Measurements from ENCODE around the gene MTOR.
"Not testable (repeated sequence)": the region's sequence is repeated elsewhere in the genome, so short reads cannot be mapped to it uniquely, and the experiment has no call there.

MTOR gene

DNA sequence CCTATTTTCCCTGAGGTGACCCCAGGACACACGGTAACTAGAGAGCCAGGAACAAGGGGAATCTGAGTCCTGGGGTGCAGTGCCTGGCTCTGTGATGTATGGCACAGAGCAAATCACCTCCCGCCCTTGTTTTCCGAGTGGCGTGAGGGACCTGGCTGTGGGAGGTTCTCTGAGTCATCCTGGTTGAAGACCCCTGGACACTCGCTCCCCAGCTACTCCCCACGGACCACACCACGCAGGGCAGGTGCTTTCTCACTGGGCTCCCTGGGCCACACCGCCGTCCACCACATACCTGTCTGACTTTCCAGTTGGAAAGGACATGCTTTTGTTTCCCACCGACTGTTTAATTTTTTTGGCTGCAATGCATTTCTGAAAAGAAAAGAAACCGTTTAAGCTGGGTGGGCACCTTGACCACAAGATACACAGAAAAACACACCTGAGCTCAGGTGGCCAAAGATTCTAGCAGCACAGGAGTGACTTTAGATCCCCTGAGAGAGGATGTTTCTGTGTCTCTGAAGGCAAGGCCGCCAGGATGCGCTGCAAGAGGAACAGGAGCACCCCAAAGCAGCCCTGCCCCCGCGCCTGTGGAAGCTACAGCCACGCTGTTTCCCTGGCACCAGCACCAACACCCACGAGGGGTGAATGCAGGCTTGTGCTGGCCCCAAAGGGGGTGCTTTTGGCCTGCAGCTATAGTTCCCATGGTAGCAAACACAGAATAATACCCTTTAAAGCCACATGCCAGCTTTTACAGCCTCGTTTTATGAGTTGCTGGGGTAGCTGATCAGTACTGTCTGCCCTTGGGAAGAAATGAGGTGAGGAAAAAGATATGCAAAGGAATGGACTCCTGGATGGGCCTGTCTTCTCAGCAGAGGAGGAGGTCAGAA lies 194.4 kb downstream of the MTOR start:
- in situ Hi-C loops (cut with MboI; ENCODE audit: low sequenced_read_pairs) = no loop called here

DNA sequence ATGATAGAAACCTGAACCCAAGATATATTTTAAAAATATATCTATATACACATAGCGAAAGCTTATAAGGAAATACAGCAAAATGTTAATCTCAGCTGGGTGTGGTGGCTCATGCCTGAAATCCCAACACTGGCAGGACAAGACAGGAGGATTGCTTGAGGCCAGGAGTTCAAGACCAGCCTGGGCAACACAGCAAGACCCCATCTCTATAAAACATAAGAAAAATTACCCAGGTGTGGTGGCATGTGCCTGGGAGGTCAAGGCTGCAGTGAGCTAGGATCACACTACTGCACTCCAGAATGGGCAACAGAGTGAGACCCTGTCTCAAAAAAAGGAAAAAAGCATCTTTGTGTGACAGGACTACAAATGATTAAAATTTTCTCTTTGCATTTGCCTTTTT lies 196.6 kb downstream of the MTOR start:
- in situ Hi-C loops (cut with MboI; ENCODE audit: low sequenced_read_pairs) = no loop called here

- in situ Hi-C loops (cut with MboI; ENCODE audit: low sequenced_read_pairs) = no loop called here
Observed at GRCh38 chr1:11064942-11065341, 197.4 kb downstream of the MTOR start.

DNA sequence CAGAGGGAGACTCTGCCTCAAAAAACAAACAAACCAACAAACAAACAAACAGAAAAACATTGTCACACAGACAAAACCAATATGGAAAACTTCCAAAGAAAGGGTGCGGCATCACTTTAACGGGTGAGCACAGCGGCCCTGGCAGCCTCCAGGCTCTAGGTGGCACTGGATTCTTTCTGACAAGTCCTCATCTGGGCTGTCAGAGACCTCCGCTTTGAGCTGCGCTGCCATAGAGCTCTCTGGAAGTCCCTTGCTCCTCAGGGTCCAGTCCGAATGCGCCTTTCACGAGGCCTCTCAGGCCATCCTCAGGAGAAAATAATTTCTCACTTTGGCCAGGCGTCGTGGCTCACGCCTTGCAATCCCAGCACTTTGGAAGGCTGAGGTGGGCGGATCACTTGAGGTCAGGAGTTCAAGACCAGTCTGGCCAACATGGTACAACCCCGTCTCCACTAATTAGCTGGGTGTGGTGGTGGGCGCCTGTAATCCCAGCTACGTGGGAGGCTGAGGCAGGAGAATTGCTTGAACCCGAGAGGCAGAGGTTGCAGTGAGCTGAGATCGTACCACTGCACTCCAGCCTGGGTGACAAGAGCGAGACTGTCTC lies 198.3 kb downstream of the MTOR start:
- in situ Hi-C loops (cut with MboI; ENCODE audit: low sequenced_read_pairs) = not testable (repeated sequence)

- in situ Hi-C loops (cut with MboI; ENCODE audit: low sequenced_read_pairs) = no loop called here
Observed at GRCh38 chr1:11062965-11063401, 199.4 kb downstream of the MTOR start.

DNA sequence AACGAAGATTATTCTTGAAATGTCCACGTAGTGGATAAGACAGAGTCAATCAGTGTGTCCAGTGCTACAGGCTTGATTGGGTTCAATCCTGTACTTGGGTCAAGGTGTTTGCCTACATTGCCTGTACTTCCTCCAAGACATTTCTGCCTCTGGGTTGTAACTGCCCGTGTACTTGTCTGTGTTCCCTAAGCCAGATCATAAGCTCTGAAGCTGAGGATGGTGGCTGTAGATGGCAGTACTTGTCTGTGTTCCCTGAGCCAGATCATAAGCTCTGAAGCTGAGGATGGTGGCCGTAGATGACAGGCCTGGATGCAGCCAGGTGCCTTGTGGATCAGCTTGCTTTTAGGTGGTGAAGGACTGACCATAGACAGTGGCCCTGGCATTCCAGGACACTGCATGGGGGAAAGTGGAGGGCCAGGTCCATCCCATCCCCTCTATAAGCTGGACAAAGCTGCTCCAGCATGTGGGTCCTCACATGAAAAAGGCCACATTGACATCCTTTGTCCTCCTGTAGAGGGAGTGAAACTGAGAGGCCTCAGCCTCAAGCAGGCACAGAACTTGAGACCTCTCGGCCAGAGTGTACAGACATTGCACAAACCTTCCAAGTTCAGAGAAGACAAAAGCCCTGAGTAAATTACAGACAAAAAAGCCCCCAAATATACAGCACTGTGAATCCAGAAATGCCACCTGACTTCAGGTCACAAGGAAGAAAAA lies 200.5 kb downstream of the MTOR start:
- in situ Hi-C loops (cut with MboI; ENCODE audit: low sequenced_read_pairs) = no loop called here

DNA sequence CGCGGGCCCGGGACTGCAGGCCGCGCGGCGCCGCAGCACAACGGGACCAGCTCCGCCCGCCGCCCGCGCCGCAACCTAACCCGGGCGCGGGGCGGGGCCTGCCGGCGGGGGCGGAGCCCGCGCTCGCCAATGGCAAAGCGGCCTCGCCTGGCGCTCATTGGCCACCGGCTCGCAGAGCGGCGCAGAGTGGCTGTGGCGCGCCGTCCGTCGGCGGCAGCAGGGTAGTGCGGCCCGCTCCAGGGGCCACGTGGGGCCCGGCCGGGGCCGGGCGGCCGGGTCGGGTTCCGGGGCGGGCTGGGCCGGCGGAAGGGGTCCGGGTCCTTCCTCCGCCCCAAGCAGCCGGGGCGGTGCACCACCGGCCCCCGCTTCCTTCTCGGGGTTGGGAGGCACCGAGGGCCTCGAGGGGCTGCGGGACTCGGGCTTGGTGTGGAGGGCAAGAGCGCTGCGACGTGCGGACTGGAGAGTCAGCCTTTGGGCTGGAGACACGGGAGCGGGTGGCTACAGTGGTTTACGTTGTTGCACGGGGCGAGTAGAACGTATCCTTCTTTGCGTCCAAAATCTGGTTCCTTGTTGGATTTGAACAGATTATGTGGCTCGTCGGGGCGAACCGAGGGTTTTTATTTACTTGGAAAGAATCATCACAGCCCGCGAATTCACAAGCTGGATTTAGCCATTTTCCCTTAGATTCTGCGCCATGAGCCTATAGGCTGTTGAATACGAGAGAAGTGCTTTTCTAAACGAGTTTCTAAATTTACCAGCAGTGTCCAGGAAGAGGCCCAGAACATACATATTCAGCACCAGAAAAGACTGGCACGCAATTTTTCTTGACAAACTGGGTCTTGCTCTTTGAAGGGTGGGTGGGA lies 202.2 kb downstream of the MTOR start, which contains the start of gene SRM:
SRM (minus strand) TSS at position 51 of the 863 bp plus-strand sequence. CDS start 75 bp downstream, outside the sequence.
- in situ Hi-C loops (cut with MboI; ENCODE audit: low sequenced_read_pairs) = no loop called here

DNA sequence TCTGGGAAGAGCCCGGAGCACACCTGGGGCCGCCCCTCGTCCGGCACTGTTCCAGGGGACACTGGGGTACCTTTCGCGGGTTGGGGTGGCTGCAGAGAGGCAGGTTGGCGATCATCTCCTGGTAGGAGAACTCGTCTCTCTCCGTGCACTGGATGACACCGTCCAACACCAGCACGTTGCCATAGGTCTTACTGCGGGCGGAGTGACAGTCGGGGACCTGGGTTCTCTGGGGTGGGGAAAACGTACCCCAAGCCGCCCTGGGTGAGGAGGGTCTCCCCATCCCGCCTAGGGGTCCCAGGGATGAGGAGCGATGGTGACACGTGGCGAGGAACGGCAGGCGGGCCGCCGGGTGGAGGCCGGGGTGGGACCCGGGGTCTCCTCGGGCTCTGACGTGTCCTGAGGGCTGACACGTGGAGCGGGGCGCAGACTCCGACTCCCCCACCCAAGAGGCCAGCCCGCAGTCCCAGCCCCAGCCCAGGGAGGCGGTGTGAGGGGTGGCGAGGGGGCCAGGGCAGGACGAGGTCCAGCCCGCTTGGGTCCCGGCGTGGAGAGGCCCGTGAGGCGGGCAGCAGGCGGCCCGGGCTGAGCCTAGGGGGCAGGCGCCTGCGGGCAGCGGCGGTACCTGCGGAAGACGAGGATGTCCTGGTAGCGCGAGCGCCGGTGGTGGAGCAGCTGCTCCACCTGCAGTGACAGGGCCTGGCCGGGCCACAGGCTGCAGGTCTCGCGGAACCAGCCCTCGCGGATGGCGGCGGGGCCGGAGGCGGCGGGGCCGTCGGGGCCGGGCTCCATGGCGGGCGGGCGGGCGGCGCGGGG lies 203.0 kb downstream of the MTOR start:
- in situ Hi-C loops (cut with MboI; ENCODE audit: low sequenced_read_pairs) = no loop called here

DNA sequence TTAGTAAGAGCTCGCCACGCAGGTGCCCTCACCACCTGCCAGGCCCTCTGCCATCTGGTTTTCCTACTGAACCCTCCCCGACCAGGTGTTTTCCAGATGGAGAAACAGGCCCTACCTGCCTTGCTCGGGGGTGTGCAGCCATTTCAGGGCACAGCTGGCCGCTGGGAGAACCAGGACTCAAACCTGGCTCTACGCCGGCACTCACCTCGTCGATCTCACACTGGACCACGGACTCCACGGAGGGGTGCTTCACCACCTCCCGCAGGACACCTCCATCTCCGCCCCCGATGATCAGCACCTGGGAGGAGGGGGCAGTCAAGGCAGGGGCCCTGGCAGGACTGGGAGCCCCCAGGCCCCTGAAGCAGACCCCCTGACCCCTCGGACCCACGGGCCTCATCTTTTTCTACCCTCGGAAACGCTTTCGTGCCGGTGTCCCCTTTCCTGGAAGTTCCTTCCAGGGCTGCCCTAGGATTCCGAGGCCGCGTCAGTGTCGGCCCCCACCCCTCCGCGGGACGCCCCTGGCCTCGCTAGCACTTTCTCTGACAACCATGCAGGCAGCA lies 203.7 kb downstream of the MTOR start:
- in situ Hi-C loops (cut with MboI; ENCODE audit: low sequenced_read_pairs) = no loop called here

GRCh38 chr1:11058026-11058425 lies 204.3 kb downstream of the MTOR start:
- in situ Hi-C loops (cut with MboI; ENCODE audit: low sequenced_read_pairs) = no loop called here

DNA sequence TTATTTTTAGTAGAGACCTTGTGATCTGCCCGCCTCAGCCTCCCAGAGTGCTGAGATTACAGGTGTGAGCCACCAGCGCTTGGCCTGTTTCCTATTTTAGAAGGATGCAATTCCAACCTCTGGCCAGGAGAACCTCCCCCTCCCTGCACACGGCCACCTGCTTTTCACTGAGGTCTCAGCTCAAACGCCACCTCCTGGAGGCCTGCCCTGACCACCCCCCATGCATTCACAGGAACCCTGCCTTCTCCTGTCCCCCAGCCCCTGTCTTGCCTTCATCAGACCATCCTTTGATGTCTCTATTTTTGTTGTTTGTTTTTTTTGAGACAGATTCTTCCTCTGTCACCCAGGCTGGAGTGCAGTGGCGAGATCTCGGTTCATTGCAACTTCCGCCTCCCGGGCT lies 204.9 kb downstream of the MTOR start:
- in situ Hi-C loops (cut with MboI; ENCODE audit: low sequenced_read_pairs) = no loop called here
